Measurements from ENCODE around the gene MACROD2. TPM values are rescaled to one million over a fixed set of nuclear protein-coding genes. Genes with fewer than 3 reads are reported as not detected.

The MACROD2 gene
- total RNA-seq, 1 experiment from 2014 or later = 3.7 TPM

DNA sequence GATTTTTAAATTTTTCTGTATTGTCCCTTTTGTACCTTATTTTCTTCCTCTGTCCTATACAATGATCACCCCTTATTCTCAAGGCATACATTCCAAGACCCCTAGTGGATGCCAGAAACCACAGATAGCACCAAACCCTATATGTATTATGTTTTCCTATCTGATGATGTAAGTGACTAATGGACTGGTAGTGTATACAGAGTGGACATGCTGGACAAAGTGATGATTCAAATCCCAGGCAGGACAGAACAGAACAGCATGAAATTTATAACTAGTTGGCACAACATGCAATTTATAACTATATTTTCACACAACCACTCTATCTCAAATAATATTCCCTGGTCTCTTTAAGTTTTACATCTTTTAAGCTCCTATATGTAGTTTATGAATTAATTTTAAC lies 547.7 kb downstream of the MACROD2 start:
- RAD21 ChIA-PET (ENCODE audit: low non-redundant PET in 1 of 2, low total read pairs in 2 of 2, uncharacterized antibody in 2 of 2, unreplicated experiment in 2 of 2) = no interaction called here
- ATAC-seq = no peak

More for the DNA sequence above, 547.7 kb downstream of the MACROD2 start:
- POLR2A ChIA-PET = no interaction called here
- Histone ChIP-seq H3K4me3 (replicated peaks in 1 of 2; ENCODE audit: low read depth in 1 of 2, low read length in 2 of 2) (no peak overlapping the region), H2AFZ (ENCODE audit: low read depth, low read length, poor library complexity, severe bottlenecking) (no peak overlapping the region), H4K20me1 (ENCODE audit: insufficient read depth) (no peaks in the 10 kb centered on the region), H3K79me2 (ENCODE audit: insufficient read depth, low read length) (no peaks in the 10 kb centered on the region), H3K36me3 (ENCODE audit: control insufficient read depth in 1 of 2, insufficient read depth in 2 of 2, low read length in 2 of 2) (no peaks in the 10 kb centered on the region), H3K9me2 (ENCODE audit: insufficient read depth) (no peaks in the 10 kb centered on the region), H3K4me1 (ENCODE audit: control insufficient read depth in 1 of 2, insufficient read depth in 2 of 2, low read length in 2 of 2) (no peaks in the 10 kb centered on the region), H3K4me2 (ENCODE audit: low read length) (no peak overlapping the region), H3K27me3 (ENCODE audit: insufficient read depth, low read length) (no peaks in the 10 kb centered on the region), H3K27ac (ENCODE audit: low read depth, low read length) (no peak overlapping the region), H3K9ac (ENCODE audit: low read length) (no peak overlapping the region), H3K9me3 (ENCODE audit: control insufficient read depth in 1 of 2, insufficient read depth in 1 of 2, low read depth in 1 of 2, low read length in 2 of 2) (no peaks in the 10 kb centered on the region)
- no TSS peak for BruUV-seq (replicated peaks)
- no peak for TF ChIP-seq FOSL1 (IDR thresholded peaks at IDR 0.05; ENCODE audit: low read depth)
- TF ChIP-seq JUND (IDR thresholded peaks at IDR 0.05) = no peak
- TF ChIP-seq SIN3A (IDR thresholded peaks at IDR 0.05; ENCODE audit: low read depth) = no peak
- TF ChIP-seq, protein P1, sequence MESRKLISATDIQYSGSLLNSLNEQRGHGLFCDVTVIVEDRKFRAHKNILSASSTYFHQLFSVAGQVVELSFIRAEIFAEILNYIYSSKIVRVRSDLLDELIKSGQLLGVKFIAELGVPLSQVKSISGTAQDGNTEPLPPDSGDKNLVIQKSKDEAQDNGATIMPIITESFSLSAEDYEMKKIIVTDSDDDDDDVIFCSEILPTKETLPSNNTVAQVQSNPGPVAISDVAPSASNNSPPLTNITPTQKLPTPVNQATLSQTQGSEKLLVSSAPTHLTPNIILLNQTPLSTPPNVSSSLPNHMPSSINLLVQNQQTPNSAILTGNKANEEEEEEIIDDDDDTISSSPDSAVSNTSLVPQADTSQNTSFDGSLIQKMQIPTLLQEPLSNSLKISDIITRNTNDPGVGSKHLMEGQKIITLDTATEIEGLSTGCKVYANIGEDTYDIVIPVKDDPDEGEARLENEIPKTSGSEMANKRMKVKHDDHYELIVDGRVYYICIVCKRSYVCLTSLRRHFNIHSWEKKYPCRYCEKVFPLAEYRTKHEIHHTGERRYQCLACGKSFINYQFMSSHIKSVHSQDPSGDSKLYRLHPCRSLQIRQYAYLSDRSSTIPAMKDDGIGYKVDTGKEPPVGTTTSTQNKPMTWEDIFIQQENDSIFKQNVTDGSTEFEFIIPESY (IDR thresholded peaks at IDR 0.05; ENCODE audit: extremely low read depth, insufficient replicate concordance, low read length) = no peak
- no peak for TF ChIP-seq POLR2A (IDR thresholded peaks at IDR 0.05; ENCODE audit: borderline replicate concordance, extremely low read depth, insufficient read depth, insufficient read length)
- no peak for TF ChIP-seq EZH2 (IDR thresholded peaks at IDR 0.05)
- no peak for TF ChIP-seq CEBPB (IDR thresholded peaks at IDR 0.05; ENCODE audit: low read depth)
- TF ChIP-seq ZNF274 (IDR thresholded peaks at IDR 0.05; ENCODE audit: low read depth, low read length) = no peak
- no peak for TF ChIP-seq SRF (IDR thresholded peaks at IDR 0.05; ENCODE audit: low read depth)
- no peak for TF ChIP-seq TCF7L2 (IDR thresholded peaks at IDR 0.05; ENCODE audit: borderline replicate concordance, extremely low read depth, insufficient read depth, insufficient read length)
- TF ChIP-seq, protein P2, sequence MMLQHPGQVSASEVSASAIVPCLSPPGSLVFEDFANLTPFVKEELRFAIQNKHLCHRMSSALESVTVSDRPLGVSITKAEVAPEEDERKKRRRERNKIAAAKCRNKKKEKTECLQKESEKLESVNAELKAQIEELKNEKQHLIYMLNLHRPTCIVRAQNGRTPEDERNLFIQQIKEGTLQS (IDR thresholded peaks at IDR 0.05) = no peak
- TF ChIP-seq ZFX (IDR thresholded peaks at IDR 0.05) = no peak
- TF ChIP-seq RAD21 (IDR thresholded peaks at IDR 0.05; ENCODE audit: low read depth) = no peak
- no peak for TF ChIP-seq SP1 (IDR thresholded peaks at IDR 0.05; ENCODE audit: low read depth)
- TF ChIP-seq, protein P3, sequence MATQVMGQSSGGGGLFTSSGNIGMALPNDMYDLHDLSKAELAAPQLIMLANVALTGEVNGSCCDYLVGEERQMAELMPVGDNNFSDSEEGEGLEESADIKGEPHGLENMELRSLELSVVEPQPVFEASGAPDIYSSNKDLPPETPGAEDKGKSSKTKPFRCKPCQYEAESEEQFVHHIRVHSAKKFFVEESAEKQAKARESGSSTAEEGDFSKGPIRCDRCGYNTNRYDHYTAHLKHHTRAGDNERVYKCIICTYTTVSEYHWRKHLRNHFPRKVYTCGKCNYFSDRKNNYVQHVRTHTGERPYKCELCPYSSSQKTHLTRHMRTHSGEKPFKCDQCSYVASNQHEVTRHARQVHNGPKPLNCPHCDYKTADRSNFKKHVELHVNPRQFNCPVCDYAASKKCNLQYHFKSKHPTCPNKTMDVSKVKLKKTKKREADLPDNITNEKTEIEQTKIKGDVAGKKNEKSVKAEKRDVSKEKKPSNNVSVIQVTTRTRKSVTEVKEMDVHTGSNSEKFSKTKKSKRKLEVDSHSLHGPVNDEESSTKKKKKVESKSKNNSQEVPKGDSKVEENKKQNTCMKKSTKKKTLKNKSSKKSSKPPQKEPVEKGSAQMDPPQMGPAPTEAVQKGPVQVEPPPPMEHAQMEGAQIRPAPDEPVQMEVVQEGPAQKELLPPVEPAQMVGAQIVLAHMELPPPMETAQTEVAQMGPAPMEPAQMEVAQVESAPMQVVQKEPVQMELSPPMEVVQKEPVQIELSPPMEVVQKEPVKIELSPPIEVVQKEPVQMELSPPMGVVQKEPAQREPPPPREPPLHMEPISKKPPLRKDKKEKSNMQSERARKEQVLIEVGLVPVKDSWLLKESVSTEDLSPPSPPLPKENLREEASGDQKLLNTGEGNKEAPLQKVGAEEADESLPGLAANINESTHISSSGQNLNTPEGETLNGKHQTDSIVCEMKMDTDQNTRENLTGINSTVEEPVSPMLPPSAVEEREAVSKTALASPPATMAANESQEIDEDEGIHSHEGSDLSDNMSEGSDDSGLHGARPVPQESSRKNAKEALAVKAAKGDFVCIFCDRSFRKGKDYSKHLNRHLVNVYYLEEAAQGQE (IDR thresholded peaks at IDR 0.05; ENCODE audit: low read depth) = no peak
- no peak for TF ChIP-seq EGR1 (IDR thresholded peaks at IDR 0.05; ENCODE audit: low read depth)
- no peak for TF ChIP-seq YY1 (IDR thresholded peaks at IDR 0.05; ENCODE audit: extremely low read depth, insufficient replicate concordance, low read depth, low read length)
- no peak for DNase-seq (ENCODE audit: low read depth, low spot score)
- CTCF ChIA-PET = no interaction called here
- intact Hi-C loops (cut with micrococcal nuclease) = no loop called here

All from HCT116 (cell line).